Thoracic aorta (tissue), 2 donors: ENCODE data around the gene SNIP1. TPM values are rescaled to one million over a fixed set of nuclear protein-coding genes. Genes with fewer than 3 reads are reported as not detected.
A peak's percentile ranks its signal among the peaks of the same experiment; 100 is the strongest.

Experiments
- ATAC-seq: fragments of 150-250 bp; one replicate; pipeline ENCODE4 v1.8.0; 2017; ENCODE audit warnings: low read depth; ENCODE audit not compliant: insufficient number of reproducible peaks, low FRiP score
- DNase-seq: peaks from one replicate; pipeline ENCODE4 v3.0.0-alpha.2; 2020; ENCODE audit warnings: low spot score
- H3K27ac ChIP-seq, 2 donors: fragments of 200-600 bp; sonication (generic); 1 replicate in 1 of 2; 2 replicates in 1 of 2; pipeline ENCODE4 v1.5.1; 2016; ENCODE audit warnings: mild to moderate bottlenecking in 2 of 2, moderate library complexity in 2 of 2
- H3K27me3 ChIP-seq: fragments of 200-600 bp; sonication (generic); replicated peaks from 2 replicates; pipeline ENCODE4 v1.6.0; 2016; ENCODE audit warnings: mild to moderate bottlenecking; ENCODE audit not compliant: insufficient read depth
- H3K36me3 ChIP-seq: fragments of 200-600 bp; sonication (generic); one replicate; pipeline ENCODE4 v1.5.1; 2016
- H3K4me1 ChIP-seq, 2 donors: fragments of 200-600 bp; sonication (generic); 1 replicate in 1 of 2; 2 replicates in 1 of 2; pipeline versions ENCODE4 v1.5.1 to v1.6.0; 2016; ENCODE audit warnings: low read depth in 2 of 2, mild to moderate bottlenecking in 1 of 2; ENCODE audit not compliant: control insufficient read depth in 1 of 2
- H3K4me3 ChIP-seq: fragments of 200-600 bp; sonication (generic); 2 replicates; pipeline ENCODE4 v1.5.1; 2016; ENCODE audit warnings: mild to moderate bottlenecking
- H3K9me3 ChIP-seq: fragments of 200-600 bp; sonication (generic); 2 replicates; pipeline ENCODE4 v1.5.1; 2016
- CTCF ChIP-seq: fragments of 200-600 bp; sonication (generic); IDR thresholded peaks from one replicate; pipeline ENCODE4 v1.5.1; 2019; ENCODE audit warnings: antibody characterized with exemption
- total RNA-seq, 2 donors: library from RNA; depleted of rRNA; stranded (reverse); fragments of >200 nt; gene quantifications; one replicate each; pipeline versions ENCODE4 v1.1.0 to v1.2.3, GENCODE V29; 2016

Gene SNIP1
- total RNA-seq, 2 donors from 2014 or later, result 12.3 to 26.2 TPM

DNA sequence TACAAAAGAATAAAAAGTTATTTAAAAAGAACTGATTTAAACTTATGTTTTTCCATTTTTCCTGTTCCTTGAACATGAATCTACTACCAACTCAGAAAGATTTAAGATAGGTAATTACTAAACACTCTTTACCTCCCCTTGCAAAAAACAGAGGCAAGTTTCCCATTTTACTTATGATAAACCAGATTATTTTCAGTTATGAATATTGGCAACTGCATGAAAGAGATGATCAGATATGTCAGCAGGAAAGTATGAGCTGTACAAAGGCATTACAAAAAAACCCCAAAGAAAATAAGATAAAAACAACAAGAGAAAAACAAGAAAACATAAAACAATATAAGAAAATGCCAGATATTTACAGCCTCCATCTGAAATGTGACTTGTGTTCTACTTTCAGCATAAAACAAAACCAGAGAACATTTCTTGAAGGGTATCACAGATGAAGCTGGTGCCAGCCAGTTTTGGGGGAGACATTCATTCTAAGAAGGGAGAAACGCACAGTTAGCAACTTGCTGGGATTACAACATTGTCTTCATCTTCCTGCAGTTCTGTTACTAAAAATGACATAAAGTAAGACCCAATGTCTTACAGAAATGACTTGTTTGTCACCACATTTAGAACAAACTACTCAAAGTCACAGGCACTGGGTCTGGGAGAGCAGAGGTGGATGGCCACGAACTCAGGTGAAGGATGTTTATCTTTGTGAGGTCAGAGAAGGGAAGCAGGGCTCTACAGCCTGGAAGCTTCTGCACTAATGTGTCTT is 60.6 kb downstream of the SNIP1 start:
- no peak for DNase-seq
- no peaks in the 10 kb centered on the region for H3K4me1 ChIP-seq
- no peak for ATAC-seq
- no peak overlapping the region for H3K27ac ChIP-seq
- peaks cover 28% of the 10 kb centered on the region for H3K36me3 ChIP-seq
- H3K9me3 ChIP-seq, result no peaks in the 10 kb centered on the region
- no peak for TF ChIP-seq CTCF
- no peaks in the 10 kb centered on the region for H3K27me3 ChIP-seq
- H3K4me3 ChIP-seq, result no peak overlapping the region

- H3K4me3 ChIP-seq, result no peak overlapping the region
- H3K9me3 ChIP-seq, result no peaks in the 10 kb centered on the region
- peak overlapping the region; percentile 49 to 95 for H3K27ac ChIP-seq
- H3K36me3 ChIP-seq, result peaks cover 27% of the 10 kb centered on the region
- peaks cover 29 to 47% of the 10 kb centered on the region in 2 donors for H3K4me1 ChIP-seq
- DNase-seq, result no peak
- no peak for ATAC-seq
- no peaks in the 10 kb centered on the region for H3K27me3 ChIP-seq
- peak; percentile 3 for TF ChIP-seq CTCF
Measured at GRCh38 chr1:37487619-37487984, 66.5 kb downstream of the SNIP1 start.

GRCh38 chr1:37486680-37487618 is 67.1 kb downstream of the SNIP1 start:
- no peak for DNase-seq
- Histone ChIP-seq H3K9me3 (no peaks in the 10 kb centered on the region), H3K36me3 (peaks cover 27% of the 10 kb centered on the region)

DNA sequence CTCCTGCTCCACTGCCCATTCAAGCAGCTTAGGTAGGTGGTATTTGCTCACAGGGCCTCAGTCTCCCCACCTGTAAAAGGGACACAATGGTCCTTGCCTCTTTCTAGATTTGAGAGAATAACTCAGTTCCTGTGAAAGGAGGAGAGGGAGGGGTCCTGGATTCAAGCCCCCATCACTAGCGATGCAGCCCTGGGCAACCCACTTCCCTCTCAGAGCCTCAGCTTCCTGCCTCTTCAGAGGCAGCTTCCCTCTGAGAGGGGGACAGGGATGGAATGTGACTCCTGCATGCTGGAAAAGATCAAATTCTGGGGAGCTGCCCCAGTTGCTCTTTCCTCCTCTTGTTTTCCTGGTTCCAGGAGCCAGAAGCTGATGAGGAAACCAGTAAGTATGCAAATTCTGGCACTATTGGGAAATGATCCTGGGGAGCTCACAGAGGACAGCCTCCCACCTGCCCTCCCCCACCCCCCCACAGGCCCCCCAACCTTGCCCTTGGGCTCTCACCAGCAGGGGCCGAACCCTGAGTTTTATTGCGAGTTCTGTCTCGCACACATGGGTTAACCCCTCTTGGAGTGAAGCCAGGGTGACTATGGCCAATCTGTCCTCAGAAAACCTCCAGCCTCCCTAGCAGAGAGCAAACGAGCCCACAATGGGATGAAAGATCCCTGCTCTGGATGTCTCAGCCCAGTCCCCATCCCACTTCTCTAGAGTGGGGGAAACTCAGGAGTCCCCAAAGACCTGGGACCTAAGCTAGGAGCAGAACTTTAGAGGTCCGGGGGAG is 68.0 kb downstream of the SNIP1 start:
- H3K4me3 ChIP-seq, result no peak overlapping the region
- TF ChIP-seq CTCF, result no peak
- peaks cover 31% of the 10 kb centered on the region for H3K36me3 ChIP-seq
- H3K27ac ChIP-seq, result peak overlapping the region; percentile 85 to 95
- ATAC-seq (peak; percentile 27), DNase-seq (no peak)
- no peaks in the 10 kb centered on the region for H3K9me3 ChIP-seq
- H3K4me1 ChIP-seq, result peaks cover 29 to 47% of the 10 kb centered on the region in 2 donors
- H3K27me3 ChIP-seq, result no peaks in the 10 kb centered on the region

More at GRCh38 chr1:37486680-37487618, 67.1 kb downstream of the SNIP1 start:
- H3K4me1 ChIP-seq, result peaks cover 29 to 47% of the 10 kb centered on the region in 2 donors
- no peaks in the 10 kb centered on the region for H3K27me3 ChIP-seq
- no peak overlapping the region for H3K4me3 ChIP-seq
- peak; percentile 99 for TF ChIP-seq CTCF
- peak; percentile 45 for ATAC-seq
- H3K27ac ChIP-seq, result peak overlapping the region; percentile 85 to 95

Other genes with a start within 250 kb of the SNIP1 start
- gene ZC3H12A, start 79.7 kb downstream of the SNIP1 start, total RNA-seq, result 10 to 100 TPM; 22.1 to 32.4 TPM
- gene MEAF6, start 39.5 kb downstream of the SNIP1 start, total RNA-seq, result 10 to 100 TPM; 43.9 to 68.8 TPM
- 1 to 10 TPM; 2.6 to 6.5 TPM for gene DNALI1, start 2.6 kb upstream of the SNIP1 start, total RNA-seq
- 10 to 100 TPM; 37.0 to 53.6 TPM for gene GNL2, start 41.6 kb upstream of the SNIP1 start, total RNA-seq
- under 1 TPM; 0.42 to 0.95 TPM for gene RSPO1, start 80.6 kb upstream of the SNIP1 start, total RNA-seq
- under 1 TPM; 0.27 to 0.35 TPM for gene CDCA8, start 138.2 kb upstream of the SNIP1 start, total RNA-seq
- gene EPHA10, start 210.8 kb upstream of the SNIP1 start, total RNA-seq, result not detected
- gene MANEAL, start 239.6 kb upstream of the SNIP1 start, total RNA-seq, result 1 to 10 TPM; 1.8 TPM